Skin of body (tissue), 3 donors: ENCODE measurements around the gene GALNT9. TPM values are rescaled to one million over a fixed set of nuclear protein-coding genes. Genes with fewer than 3 reads are reported as not detected.
"Not testable (repeated sequence)": the region's sequence is repeated elsewhere in the genome, so short reads cannot be mapped to it uniquely, and the experiment has no call there.

ENCODE experiments used
- DNase-seq: peaks from one replicate; lab custom pipeline; 2025; lab: John Stamatoyannopoulos, UW
- small RNA-seq: library from RNA; depleted of rRNA; stranded (forward); fragments of <200 nt; gene quantifications from one replicate; pipeline ENCODE3, GENCODE V24; 2014; ENCODE audit warnings: low replicate concordance
- total RNA-seq: library from RNA; depleted of rRNA; stranded (reverse); fragments of >200 nt; gene quantifications from one replicate; pipeline ENCODE4 v1.2.3, GENCODE V29; 2014

Gene GALNT9
- total RNA-seq, 1 donor from 2014 or later, result 0.20 TPM

DNA sequence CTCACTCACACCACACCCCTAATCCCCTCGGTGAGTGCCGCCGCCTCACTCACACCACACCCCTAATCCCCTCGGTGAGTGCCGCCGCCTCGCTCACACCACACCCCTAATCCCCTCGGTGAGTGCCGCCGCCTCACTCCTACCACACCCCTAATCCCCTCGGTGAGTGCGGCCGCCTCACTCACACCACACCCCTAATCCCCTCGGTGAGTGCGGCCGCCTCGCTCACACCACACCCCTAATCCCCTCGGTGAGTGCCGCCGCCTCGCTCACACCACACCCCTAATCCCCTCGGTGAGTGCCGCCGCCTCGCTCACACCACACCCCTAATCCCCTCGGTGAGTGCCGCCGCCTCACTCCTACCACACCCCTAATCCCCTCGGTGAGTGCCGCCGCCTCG is 179.9 kb downstream of the GALNT9 start:
- DNase-seq, result not testable (repeated sequence)

DNA sequence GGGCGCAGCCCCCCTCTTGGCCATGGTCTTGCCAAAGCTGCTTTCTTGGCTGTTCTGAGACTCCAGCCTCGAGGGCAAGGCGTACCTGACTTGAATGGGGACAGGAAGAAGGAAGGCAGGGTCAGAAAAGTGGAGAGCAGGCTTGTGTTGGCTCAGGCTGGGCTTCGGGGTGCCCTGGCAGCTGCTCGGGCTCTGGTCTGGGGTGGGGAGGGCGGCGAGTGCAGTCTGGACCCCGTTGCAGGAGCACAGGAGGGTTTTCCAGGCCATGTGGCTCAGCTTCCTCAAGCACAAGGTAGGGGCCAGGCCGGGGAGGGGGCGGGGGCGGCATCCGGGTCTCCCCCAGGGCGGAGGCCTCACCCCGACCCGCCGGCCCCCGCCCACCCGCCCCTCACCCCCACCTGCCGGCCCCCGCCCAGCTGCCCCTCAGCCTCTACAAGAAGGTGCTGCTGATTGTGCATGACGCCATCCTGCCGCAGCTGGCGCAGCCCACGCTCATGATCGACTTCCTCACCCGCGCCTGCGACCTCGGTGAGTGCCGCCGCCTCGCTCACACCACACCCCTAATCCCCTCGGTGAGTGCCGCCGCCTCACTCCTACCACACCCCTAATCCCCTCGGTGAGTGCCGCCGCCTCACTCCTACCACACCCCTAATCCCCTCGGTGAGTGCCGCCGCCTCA is 180.9 kb downstream of the GALNT9 start:
- DNase-seq, result no peak

GRCh38 chr12:132147423-132148367 is 181.7 kb downstream of the GALNT9 start:
- DNase-seq, result no peak

- DNase-seq, result no peak
These were observed 182.5 kb downstream of the GALNT9 start for GRCh38 chr12:132146772-132147422.

Small RNA genes within 50 kb of the gene (small RNA-seq; reads per million reads assigned to genes)
- not detected for gene AC138466.3

Other genes with a start within 250 kb of the GALNT9 start
- gene DDX51, start 185.3 kb downstream of the GALNT9 start, total RNA-seq, result 9.9 TPM
- 5.4 TPM for gene NOC4L, start 185.1 kb downstream of the GALNT9 start, total RNA-seq
- gene FBRSL1, start 160.6 kb upstream of the GALNT9 start, total RNA-seq, result 5.0 TPM